ENCODE results near the gene MAGOH. TPM values are rescaled to one million over a fixed set of nuclear protein-coding genes. Genes with fewer than 3 reads are reported as not detected.
A peak's percentile ranks its signal among the peaks of the same experiment; 100 is the strongest.

The MAGOH gene
- total and polyA plus RNA-seq, 2 donors (not counting 1 experiment from before 2014, with no cell fraction given), result 33.0 to 34.5 TPM

DNA sequence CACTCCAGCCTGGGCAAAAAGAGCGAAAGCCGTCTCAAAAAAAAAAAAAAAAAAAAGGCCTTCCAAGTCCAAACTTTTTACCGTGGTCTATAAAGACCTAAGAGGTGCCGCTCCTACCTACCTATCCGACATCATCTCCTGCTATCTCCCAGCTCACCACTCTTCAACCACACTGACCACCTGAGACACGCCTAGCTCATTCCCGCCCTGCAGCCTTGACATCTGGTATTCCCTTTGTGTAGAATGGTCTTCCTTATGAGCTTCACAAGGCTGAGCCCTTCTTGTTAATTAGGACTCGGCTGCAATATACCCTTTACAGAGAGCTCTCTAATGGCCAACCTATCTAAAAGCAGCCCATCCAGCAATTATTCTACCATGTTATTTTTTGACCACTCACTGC, 680 bp downstream of the MAGOH start:
- Histone ChIP-seq H3K9me3 (ENCODE audit: control insufficient read depth, insufficient read depth, low read depth, low read length) (no peaks in the 10 kb centered on the region), H3K4me1 (ENCODE audit: control insufficient read depth, extremely low read depth, insufficient read depth, low read length) (peaks cover 2% of the 10 kb centered on the region), H3K27me3 (ENCODE audit: control insufficient read depth, insufficient read depth, low read length) (no peaks in the 10 kb centered on the region), H3K36me3 (ENCODE audit: control insufficient read depth, insufficient read depth, low read length) (peaks cover under 1% of the 10 kb centered on the region), H2AFZ (ENCODE audit: low read length) (no peak overlapping the region), H3K4me3 (replicated peaks in 1 of 4; ENCODE audit: control extremely low read depth in 1 of 4, insufficient read depth in 1 of 4, low read depth in 3 of 4, low read length in 4 of 4) (peak overlapping the region; percentile 66 to 99 (median 84)), H3K27ac (ENCODE audit: insufficient read depth, low read length) (peak overlapping the region; percentile 83), H3K4me2 (ENCODE audit: extremely low read depth, insufficient read depth, low read length) (peak overlapping the region; percentile 81), H4K20me1 (ENCODE audit: control insufficient read depth, extremely low read depth, insufficient read depth, low read length) (no peaks in the 10 kb centered on the region), H3K79me2 (ENCODE audit: control insufficient read depth, insufficient read depth, low read length) (peaks cover 24% of the 10 kb centered on the region), H3K9ac (ENCODE audit: insufficient read depth, low read length) (peak overlapping the region; percentile 92)
- no peak for DNase-seq (ENCODE audit: low read depth in 2 of 2)
- TF ChIP-seq, protein P1, sequence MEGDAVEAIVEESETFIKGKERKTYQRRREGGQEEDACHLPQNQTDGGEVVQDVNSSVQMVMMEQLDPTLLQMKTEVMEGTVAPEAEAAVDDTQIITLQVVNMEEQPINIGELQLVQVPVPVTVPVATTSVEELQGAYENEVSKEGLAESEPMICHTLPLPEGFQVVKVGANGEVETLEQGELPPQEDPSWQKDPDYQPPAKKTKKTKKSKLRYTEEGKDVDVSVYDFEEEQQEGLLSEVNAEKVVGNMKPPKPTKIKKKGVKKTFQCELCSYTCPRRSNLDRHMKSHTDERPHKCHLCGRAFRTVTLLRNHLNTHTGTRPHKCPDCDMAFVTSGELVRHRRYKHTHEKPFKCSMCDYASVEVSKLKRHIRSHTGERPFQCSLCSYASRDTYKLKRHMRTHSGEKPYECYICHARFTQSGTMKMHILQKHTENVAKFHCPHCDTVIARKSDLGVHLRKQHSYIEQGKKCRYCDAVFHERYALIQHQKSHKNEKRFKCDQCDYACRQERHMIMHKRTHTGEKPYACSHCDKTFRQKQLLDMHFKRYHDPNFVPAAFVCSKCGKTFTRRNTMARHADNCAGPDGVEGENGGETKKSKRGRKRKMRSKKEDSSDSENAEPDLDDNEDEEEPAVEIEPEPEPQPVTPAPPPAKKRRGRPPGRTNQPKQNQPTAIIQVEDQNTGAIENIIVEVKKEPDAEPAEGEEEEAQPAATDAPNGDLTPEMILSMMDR (conservative IDR thresholded peaks at IDR 0.05 in 1 of 2, IDR thresholded peaks at IDR 0.05 in 1 of 2; ENCODE audit: low read depth in 1 of 2, low read length in 2 of 2), result no peak
- TF ChIP-seq EZH2 (IDR thresholded peaks at IDR 0.05; ENCODE audit: low read length, missing control alignments), result no peak

DNA sequence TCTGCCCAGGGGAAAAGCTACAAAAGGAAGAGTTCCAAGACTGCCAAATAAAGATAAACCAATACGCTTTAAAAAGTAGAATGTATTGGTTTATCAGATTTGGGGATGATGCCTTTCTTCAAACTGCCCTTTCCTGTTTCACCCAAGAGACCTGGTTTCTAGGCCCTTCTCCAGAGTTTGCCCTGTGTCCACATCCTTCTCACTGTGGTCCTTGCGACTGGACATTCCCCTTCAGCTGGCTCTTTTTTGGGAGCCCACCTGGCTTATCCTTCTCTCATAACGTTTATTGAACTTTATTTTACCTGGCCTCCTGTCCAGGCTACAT, 17.4 kb downstream of the MAGOH start:
- Histone ChIP-seq H3K36me3 (ENCODE audit: control insufficient read depth, insufficient read depth, low read length) (peaks cover 2% of the 10 kb centered on the region), H3K27ac (ENCODE audit: insufficient read depth, low read length) (peak overlapping the region; percentile 97), H3K4me2 (ENCODE audit: extremely low read depth, insufficient read depth, low read length) (peak overlapping the region; percentile 76), H3K9me3 (ENCODE audit: control insufficient read depth, insufficient read depth, low read depth, low read length) (no peaks in the 10 kb centered on the region), H3K4me3 (replicated peaks in 1 of 4; ENCODE audit: control extremely low read depth in 1 of 4, insufficient read depth in 1 of 4, low read depth in 3 of 4, low read length in 4 of 4) (peak overlapping the region; percentile 73 to 83 (median 80)), H3K27me3 (ENCODE audit: control insufficient read depth, insufficient read depth, low read length) (no peaks in the 10 kb centered on the region), H2AFZ (ENCODE audit: low read length) (peak overlapping the region; percentile 77), H3K4me1 (ENCODE audit: control insufficient read depth, extremely low read depth, insufficient read depth, low read length) (peaks cover 4% of the 10 kb centered on the region), H4K20me1 (ENCODE audit: control insufficient read depth, extremely low read depth, insufficient read depth, low read length) (no peaks in the 10 kb centered on the region), H3K79me2 (ENCODE audit: control insufficient read depth, insufficient read depth, low read length) (peaks cover 11% of the 10 kb centered on the region), H3K9ac (ENCODE audit: insufficient read depth, low read length) (peak overlapping the region; percentile 95)
- TF ChIP-seq, protein P1 (conservative IDR thresholded peaks at IDR 0.05 in 1 of 2, IDR thresholded peaks at IDR 0.05 in 1 of 2; ENCODE audit: low read depth in 1 of 2, low read length in 2 of 2), result no peak
- TF ChIP-seq EZH2 (IDR thresholded peaks at IDR 0.05; ENCODE audit: low read length, missing control alignments), result no peak
- no peak for DNase-seq (ENCODE audit: low read depth in 2 of 2)

DNA sequence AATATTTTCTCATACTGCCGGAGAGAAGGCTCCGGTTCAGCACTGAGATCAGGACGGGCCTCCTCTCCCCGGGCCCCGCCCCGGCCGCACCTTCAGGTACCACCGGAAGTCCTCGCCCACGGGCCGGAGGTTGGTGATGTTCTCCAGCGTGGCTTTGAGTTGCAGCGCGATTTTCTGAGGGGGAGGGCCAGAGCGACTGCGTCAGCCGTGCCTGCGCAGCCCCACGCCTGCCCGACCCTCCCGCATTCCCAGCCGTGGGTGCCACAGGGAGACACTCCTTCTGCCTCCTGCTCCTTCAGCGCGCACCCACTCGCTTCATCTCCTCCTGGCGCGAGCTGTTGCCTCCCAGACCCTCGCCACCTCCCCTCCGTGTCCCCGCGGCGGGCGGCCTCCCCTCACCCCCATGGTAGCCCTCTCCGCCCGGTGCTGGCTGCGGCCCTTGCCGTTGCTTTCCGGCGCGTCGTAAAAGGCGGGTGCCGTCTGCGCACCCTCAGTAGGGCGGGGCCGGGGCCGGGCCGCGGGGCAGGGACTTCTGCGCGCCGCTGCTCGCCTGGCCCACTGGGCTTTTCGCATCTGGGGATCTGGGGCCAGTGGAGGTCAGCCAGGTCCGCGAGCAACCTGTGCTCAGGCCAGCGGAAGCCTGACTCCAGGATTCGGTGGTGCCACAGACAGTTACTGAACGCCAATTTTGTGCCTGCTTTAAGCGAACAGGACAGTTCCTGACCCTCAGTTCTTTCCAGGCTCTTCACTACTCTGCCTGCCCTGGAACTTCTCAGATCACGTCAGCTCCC, 18.0 kb downstream of the MAGOH start, which contains the start of gene CZIB:
CZIB (minus strand) TSS at position 464 of the 791 bp plus-strand sequence; CDS start at position 405, 59 bp downstream.
- Histone ChIP-seq H3K9ac (ENCODE audit: insufficient read depth, low read length) (peak within 1 kb of the TSS; percentile 95), H3K4me2 (ENCODE audit: extremely low read depth, insufficient read depth, low read length) (peak within 1 kb of the TSS; percentile 93), H3K4me1 (ENCODE audit: control insufficient read depth, extremely low read depth, insufficient read depth, low read length) (peaks cover 4% of the 10 kb centered on the region), H3K79me2 (ENCODE audit: control insufficient read depth, insufficient read depth, low read length) (peaks cover 11% of the 10 kb centered on the region), H3K4me3 (replicated peaks in 1 of 4; ENCODE audit: control extremely low read depth in 1 of 4, insufficient read depth in 1 of 4, low read depth in 3 of 4, low read length in 4 of 4) (peak within 1 kb of the TSS; percentile 77 to 94 (median 82)), H2AFZ (ENCODE audit: low read length) (peak within 1 kb of the TSS; percentile 97), H3K9me3 (ENCODE audit: control insufficient read depth, insufficient read depth, low read depth, low read length) (no peaks in the 10 kb centered on the region), H3K36me3 (ENCODE audit: control insufficient read depth, insufficient read depth, low read length) (peaks cover 4% of the 10 kb centered on the region), H4K20me1 (ENCODE audit: control insufficient read depth, extremely low read depth, insufficient read depth, low read length) (no peaks in the 10 kb centered on the region), H3K27me3 (ENCODE audit: control insufficient read depth, insufficient read depth, low read length) (no peaks in the 10 kb centered on the region), H3K27ac (ENCODE audit: insufficient read depth, low read length) (peak within 1 kb of the TSS; percentile 97)
- TF ChIP-seq EZH2 (IDR thresholded peaks at IDR 0.05; ENCODE audit: low read length, missing control alignments), result no peak
- TF ChIP-seq, protein P1 (conservative IDR thresholded peaks at IDR 0.05 in 1 of 2, IDR thresholded peaks at IDR 0.05 in 1 of 2; ENCODE audit: low read depth in 1 of 2, low read length in 2 of 2), result no peak
- peak; percentile 90 to 93 for DNase-seq (ENCODE audit: low read depth in 2 of 2)
